Endothelial cell of umbilical vein (primary cell): ENCODE results near the gene RMC1.

ENCODE experiments used
- CTCF ChIP-seq, 2 donors: IDR thresholded peaks; 1 replicate in 1 of 2; 2 replicates in 1 of 2; pipeline ENCODE4 v1.5.1; 2011; ENCODE audit warnings: low read length in 2 of 2, mild to moderate bottlenecking in 2 of 2, moderate library complexity in 2 of 2, control low read depth in 1 of 2, inconsistent platforms in 1 of 2, low read depth in 1 of 2; ENCODE audit not compliant: insufficient read depth in 1 of 2; ENCODE audit errors: extremely low read depth in 1 of 2
- EZH2 ChIP-seq: IDR thresholded peaks from 2 replicates; pipeline ENCODE4 v1.6.1; 2012; ENCODE audit warnings: borderline replicate concordance, low read depth, mild to moderate bottlenecking, moderate library complexity, low read length, inconsistent platforms; ENCODE audit not compliant: severe bottlenecking
- GATA2 ChIP-seq: IDR thresholded peaks from 2 replicates; pipeline ENCODE4 v1.7.0; 2011; ENCODE audit warnings: low read depth, mild to moderate bottlenecking, moderate library complexity, mixed read lengths, low read length; ENCODE audit not compliant: insufficient read length, insufficient read depth
- JUN ChIP-seq: IDR thresholded peaks from 2 replicates; pipeline ENCODE4 v1.6.1; 2011; ENCODE audit warnings: borderline replicate concordance, low read depth; ENCODE audit not compliant: insufficient read length, insufficient read depth
- POLR2A ChIP-seq: IDR thresholded peaks from 2 replicates; pipeline ENCODE4 v1.6.1; 2012; ENCODE audit warnings: low read depth, mild to moderate bottlenecking, control low read depth, low read length
- POLR2AphosphoS5 ChIP-seq: IDR thresholded peaks from 2 replicates; pipeline ENCODE4 v1.6.1; 2012; ENCODE audit warnings: low read depth, mild to moderate bottlenecking, control low read depth, low read length, moderate library complexity; ENCODE audit not compliant: insufficient read depth

GRCh38 chr18:23578891-23579653 is 75.8 kb downstream of the RMC1 start:
- TF ChIP-seq CTCF (IDR thresholded peaks at IDR 0.05; ENCODE audit: extremely low read depth in 1 of 2, insufficient read depth in 1 of 2, low read depth in 1 of 2, low read length in 2 of 2) (no peak), POLR2AphosphoS5 (no peak), EZH2 (no peak), POLR2A (no peak), GATA2 (no peak), JUN (no peak)
